HEK293 (cell line): Measurements from ENCODE around the gene C12orf56.

Experiments used
- CTCF ChIP-seq: fragments of 450-650 bp; formaldehyde crosslinking; IDR thresholded peaks from 2 replicates; pipeline ENCODE4 v1.5.1; 2016; ENCODE audit warnings: missing biosample characterization, missing genetic modification characterization
- ELK4 ChIP-seq: IDR thresholded peaks from 2 replicates; pipeline ENCODE4 v1.6.1; 2011; ENCODE audit warnings: mild to moderate bottlenecking, low read depth, low read length, borderline replicate concordance
- KLF16 ChIP-seq: fragments of 450-650 bp; formaldehyde crosslinking; IDR thresholded peaks from 2 replicates; pipeline ENCODE4 v1.5.1; 2017; ENCODE audit warnings: missing biosample characterization, missing genetic modification characterization
- OSR2 ChIP-seq: fragments of 450-650 bp; formaldehyde crosslinking; IDR thresholded peaks from 2 replicates; pipeline ENCODE4 v1.5.1; 2016; ENCODE audit warnings: missing biosample characterization, missing genetic modification characterization
- ZFP41 ChIP-seq: fragments of 450-650 bp; formaldehyde crosslinking; IDR thresholded peaks from 2 replicates; pipeline ENCODE4 v1.5.1; 2016; ENCODE audit warnings: missing biosample characterization, missing genetic modification characterization, borderline replicate concordance
- ZNF140 ChIP-seq: fragments of 450-650 bp; formaldehyde crosslinking; IDR thresholded peaks from 2 replicates; pipeline ENCODE4 v1.5.1; 2016; ENCODE audit warnings: missing biosample characterization, missing genetic modification characterization
- ZNF211 ChIP-seq: fragments of 450-650 bp; formaldehyde crosslinking; IDR thresholded peaks from 2 replicates; pipeline ENCODE4 v1.5.1; 2016; ENCODE audit warnings: low read depth, missing biosample characterization, missing genetic modification characterization
- ZNF23 ChIP-seq: fragments of 450-650 bp; formaldehyde crosslinking; IDR thresholded peaks from 2 replicates; pipeline ENCODE4 v1.5.1; 2016; ENCODE audit warnings: missing biosample characterization, missing genetic modification characterization, borderline replicate concordance
- ZNF239 ChIP-seq: fragments of 450-650 bp; formaldehyde crosslinking; IDR thresholded peaks from 2 replicates; pipeline ENCODE4 v1.5.1; 2016; ENCODE audit warnings: missing biosample characterization, missing genetic modification characterization
- ZNF274 ChIP-seq, 2 experiments: fragments of 200-500 bp in 1 of 2; fragments of 450-650 bp in 1 of 2; sonication (Bioruptor generic) in 1 of 2; formaldehyde crosslinking in 1 of 2; IDR thresholded peaks; 2 replicates each; pipeline versions ENCODE4 v1.5.1 to v1.6.1; 2014 to 2016; ENCODE audit warnings: borderline replicate concordance in 1 of 2, inconsistent platforms in 1 of 2, low read length in 1 of 2, missing biosample characterization in 1 of 2, missing genetic modification characterization in 1 of 2
- ZNF280D ChIP-seq: fragments of 450-650 bp; formaldehyde crosslinking; IDR thresholded peaks from 2 replicates; pipeline ENCODE4 v1.5.1; 2016; ENCODE audit warnings: missing biosample characterization, missing genetic modification characterization
- ZNF530 ChIP-seq: fragments of 450-650 bp; formaldehyde crosslinking; IDR thresholded peaks from 2 replicates; pipeline ENCODE4 v1.5.1; 2016; ENCODE audit warnings: low read depth, missing biosample characterization, missing genetic modification characterization
- ZSCAN16 ChIP-seq: fragments of 450-650 bp; formaldehyde crosslinking; IDR thresholded peaks from 2 replicates; pipeline ENCODE4 v1.5.1; 2016; ENCODE audit warnings: missing biosample characterization, missing genetic modification characterization
- TF ChIP-seq, protein P1 (sequence below): fragments of 450-650 bp; formaldehyde crosslinking; IDR thresholded peaks from 2 replicates; pipeline ENCODE4 v1.5.1; 2017; ENCODE audit warnings: missing biosample characterization, mild to moderate bottlenecking, missing genetic modification characterization, moderate library complexity

DNA sequence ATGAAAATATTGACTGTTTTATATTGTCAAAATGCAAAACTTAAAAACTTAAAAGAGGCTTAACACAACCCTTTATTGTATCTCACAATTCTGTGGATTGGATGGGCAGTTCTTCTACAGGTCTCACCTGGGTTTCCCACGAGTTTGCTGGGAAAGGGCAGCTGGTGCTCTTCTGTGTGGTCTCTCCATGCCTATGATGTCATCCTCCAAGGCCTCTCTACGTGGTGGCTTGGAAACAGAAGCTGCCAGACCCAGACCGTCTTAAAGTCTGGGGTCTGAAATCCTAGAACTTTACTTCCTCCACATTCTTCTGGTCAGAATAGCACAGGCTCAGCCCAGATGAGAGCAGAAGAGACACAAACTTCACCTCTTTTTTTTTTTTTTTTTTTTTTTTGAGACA is 132.0 kb downstream of the C12orf56 start:
- TF ChIP-seq ZNF23 (no peak), CTCF (tag by site-specific recombination) (no peak), KLF16 (tag by site-specific recombination) (no peak), ZNF140 (tag by site-specific recombination) (no peak), ZNF211 (tag by site-specific recombination) (no peak), ZNF280D (no peak), ELK4 (no peak), ZNF274 (IDR thresholded peaks at IDR 0.05; ENCODE audit: low read length) (no peak), ZNF274 (tag by site-specific recombination; IDR thresholded peaks at IDR 0.05; ENCODE audit: borderline replicate concordance) (no peak), ZFP41 (tag by site-specific recombination) (no peak), OSR2 (tag by site-specific recombination) (no peak), ZSCAN16 (tag by site-specific recombination) (no peak), ZNF530 (tag by site-specific recombination) (no peak), ZNF239 (tag by site-specific recombination) (no peak)
- TF ChIP-seq, protein P1, sequence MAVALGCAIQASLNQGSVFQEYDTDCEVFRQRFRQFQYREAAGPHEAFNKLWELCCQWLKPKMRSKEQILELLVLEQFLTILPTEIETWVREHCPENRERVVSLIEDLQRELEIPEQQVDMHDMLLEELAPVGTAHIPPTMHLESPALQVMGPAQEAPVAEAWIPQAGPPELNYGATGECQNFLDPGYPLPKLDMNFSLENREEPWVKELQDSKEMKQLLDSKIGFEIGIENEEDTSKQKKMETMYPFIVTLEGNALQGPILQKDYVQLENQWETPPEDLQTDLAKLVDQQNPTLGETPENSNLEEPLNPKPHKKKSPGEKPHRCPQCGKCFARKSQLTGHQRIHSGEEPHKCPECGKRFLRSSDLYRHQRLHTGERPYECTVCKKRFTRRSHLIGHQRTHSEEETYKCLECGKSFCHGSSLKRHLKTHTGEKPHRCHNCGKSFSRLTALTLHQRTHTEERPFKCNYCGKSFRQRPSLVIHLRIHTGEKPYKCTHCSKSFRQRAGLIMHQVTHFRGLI (tag by site-specific recombination), result no peak
